Measurements from ENCODE around the gene DIAPH1.

DIAPH1 gene

DNA sequence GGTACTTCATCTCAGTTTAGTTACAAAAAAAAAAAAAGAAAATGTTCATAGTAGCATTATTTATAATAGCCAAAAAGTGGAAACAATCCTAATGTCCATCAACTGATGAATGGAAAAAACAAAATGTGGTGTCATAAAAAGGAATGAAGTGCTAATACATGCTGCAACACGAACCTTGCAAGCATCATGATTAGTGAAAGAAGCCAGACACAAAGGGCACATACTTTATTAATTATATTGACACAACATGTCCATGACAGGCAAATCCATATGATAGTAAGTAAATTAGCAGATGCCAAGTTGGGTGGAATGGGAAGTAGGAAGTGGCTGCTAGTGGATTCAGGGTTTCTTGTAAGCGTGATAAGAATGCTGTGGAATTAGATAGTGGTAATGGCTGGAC, 75.7 kb downstream of the DIAPH1 start:
- no peak overlapping the region for H3K27ac ChIP-seq (ENCODE audit: low read length, poor library complexity, severe bottlenecking)
- no peak overlapping the region for H2BK120ac ChIP-seq (ENCODE audit: low read depth, low read length)
- no peak overlapping the region for H2BK15ac ChIP-seq (ENCODE audit: low read depth, poor library complexity, severe bottlenecking)
- no peak overlapping the region for H3K14ac ChIP-seq (ENCODE audit: low read length in 2 of 2)
- no peak overlapping the region for H4K8ac ChIP-seq (ENCODE audit: low read length)
- no peak overlapping the region for H2BK12ac ChIP-seq (ENCODE audit: low read length in 2 of 2)
- peaks cover 30% of the 10 kb centered on the region for H3K9me3 ChIP-seq (ENCODE audit: control insufficient read depth, low read length)
- no peak overlapping the region for H2AK5ac ChIP-seq (ENCODE audit: low read length, severe bottlenecking)
- no peak overlapping the region for H3K9ac ChIP-seq (ENCODE audit: low read length)
- no peak overlapping the region for H3K18ac ChIP-seq (ENCODE audit: low read depth in 1 of 2, low read length in 2 of 2)
- no peaks in the 10 kb centered on the region for H3K4me1 ChIP-seq (ENCODE audit: control insufficient read depth, insufficient read depth, low read depth, low read length)
- H3K36me3 ChIP-seq (ENCODE audit: control insufficient read depth in 1 of 2, insufficient read depth in 2 of 2, low read depth in 1 of 2, low read length in 2 of 2) = peaks cover 14 to 54% of the 10 kb centered on the region in 2 experiments
- H3K4me2 ChIP-seq (ENCODE audit: low read length, poor library complexity, severe bottlenecking) = no peak overlapping the region
- no peak overlapping the region for H3K23ac ChIP-seq (ENCODE audit: low read length in 2 of 2)
- H3K4ac ChIP-seq (ENCODE audit: low read depth in 1 of 2, low read length in 2 of 2) = no peak overlapping the region
- 100% methylated on average over 1 of the region's 2 CpGs for WGBS
- no peak overlapping the region for H3K4me3 ChIP-seq (ENCODE audit: insufficient read depth in 1 of 2, low read depth in 1 of 2, low read length in 2 of 2)
- H3K79me1 ChIP-seq (replicated peaks; ENCODE audit: low read length, poor library complexity, severe bottlenecking) = peaks cover 10% of the 10 kb centered on the region
- H4K91ac ChIP-seq (ENCODE audit: low read length) = no peak overlapping the region
- no peak for DNase-seq
- H2BK5ac ChIP-seq (ENCODE audit: low read depth, low read length, poor library complexity, severe bottlenecking) = no peak overlapping the region
- H2AFZ ChIP-seq (ENCODE audit: low read depth, low read length) = no peak overlapping the region
- no peaks in the 10 kb centered on the region for H3K27me3 ChIP-seq (ENCODE audit: control insufficient read depth in 1 of 2, insufficient read depth in 1 of 2, low read length in 2 of 2)

DNA sequence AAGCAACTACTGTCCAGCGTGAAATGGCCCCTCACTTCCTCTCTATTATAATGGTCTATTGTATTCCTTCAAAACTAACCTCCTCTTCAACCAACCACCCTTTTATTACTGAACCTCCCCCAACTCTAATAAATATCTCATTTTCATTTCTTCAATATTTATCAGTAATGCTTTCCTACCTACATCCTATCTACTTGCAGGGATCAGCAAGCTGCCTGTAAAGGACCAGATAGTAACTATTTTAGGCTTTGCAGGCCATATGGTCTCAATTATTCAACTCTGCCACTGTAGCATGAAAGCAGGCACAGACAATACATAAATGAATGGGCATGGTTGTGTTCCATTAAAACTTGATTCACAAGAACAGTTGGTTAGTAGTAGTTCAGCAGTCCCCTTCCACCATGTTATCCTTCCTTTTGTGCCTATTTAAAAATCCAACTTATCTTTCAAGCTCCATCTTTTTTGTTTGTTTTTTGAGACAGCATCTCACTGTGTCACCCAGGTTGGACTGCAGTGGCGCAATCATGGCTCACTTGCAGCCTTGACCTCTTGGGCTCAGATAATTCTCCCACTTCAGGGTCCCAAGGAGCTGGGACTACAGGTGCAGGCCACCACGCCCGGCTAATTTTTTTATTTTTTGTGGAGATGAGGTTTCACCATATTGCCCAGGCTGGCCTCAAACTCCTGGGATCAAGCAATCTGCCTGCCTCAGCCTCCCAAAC, 84.1 kb downstream of the DIAPH1 start:
- H3K4me2 ChIP-seq (ENCODE audit: low read length, poor library complexity, severe bottlenecking) = no peak overlapping the region
- no peak overlapping the region for H2BK5ac ChIP-seq (ENCODE audit: low read depth, low read length, poor library complexity, severe bottlenecking)
- DNase-seq = no peak
- peaks cover 4% of the 10 kb centered on the region for H3K4me1 ChIP-seq (ENCODE audit: control insufficient read depth, insufficient read depth, low read depth, low read length)
- no peak overlapping the region for H3K27ac ChIP-seq (ENCODE audit: low read length, poor library complexity, severe bottlenecking)
- H4K91ac ChIP-seq (ENCODE audit: low read length) = no peak overlapping the region
- H3K36me3 ChIP-seq (ENCODE audit: control insufficient read depth in 1 of 2, insufficient read depth in 2 of 2, low read depth in 1 of 2, low read length in 2 of 2) = peaks cover 2 to 14% of the 10 kb centered on the region in 2 experiments
- no peaks in the 10 kb centered on the region for H3K9me3 ChIP-seq (ENCODE audit: control insufficient read depth, low read length)
- 95% methylated on average over 4 of the region's 4 CpGs for WGBS
- H3K9ac ChIP-seq (ENCODE audit: low read length) = no peak overlapping the region
- H3K4ac ChIP-seq (ENCODE audit: low read depth in 1 of 2, low read length in 2 of 2) = no peak overlapping the region
- H3K4me3 ChIP-seq (ENCODE audit: insufficient read depth in 1 of 2, low read depth in 1 of 2, low read length in 2 of 2) = no peak overlapping the region
- no peak overlapping the region for H2BK120ac ChIP-seq (ENCODE audit: low read depth, low read length)
- H3K14ac ChIP-seq (ENCODE audit: low read length in 2 of 2) = no peak overlapping the region
- H4K8ac ChIP-seq (ENCODE audit: low read length) = no peak overlapping the region
- no peak overlapping the region for H3K18ac ChIP-seq (ENCODE audit: low read depth in 1 of 2, low read length in 2 of 2)
- H2BK12ac ChIP-seq (ENCODE audit: low read length in 2 of 2) = no peak overlapping the region
- H2BK15ac ChIP-seq (ENCODE audit: low read depth, poor library complexity, severe bottlenecking) = no peak overlapping the region
- H3K23ac ChIP-seq (ENCODE audit: low read length in 2 of 2) = no peak overlapping the region
- no peak overlapping the region for H2AFZ ChIP-seq (ENCODE audit: low read depth, low read length)
- H3K79me1 ChIP-seq (replicated peaks; ENCODE audit: low read length, poor library complexity, severe bottlenecking) = peaks cover 5% of the 10 kb centered on the region
- H3K27me3 ChIP-seq (ENCODE audit: control insufficient read depth in 1 of 2, insufficient read depth in 1 of 2, low read length in 2 of 2) = no peaks in the 10 kb centered on the region
- no peak overlapping the region for H2AK5ac ChIP-seq (ENCODE audit: low read length, severe bottlenecking)

DNA sequence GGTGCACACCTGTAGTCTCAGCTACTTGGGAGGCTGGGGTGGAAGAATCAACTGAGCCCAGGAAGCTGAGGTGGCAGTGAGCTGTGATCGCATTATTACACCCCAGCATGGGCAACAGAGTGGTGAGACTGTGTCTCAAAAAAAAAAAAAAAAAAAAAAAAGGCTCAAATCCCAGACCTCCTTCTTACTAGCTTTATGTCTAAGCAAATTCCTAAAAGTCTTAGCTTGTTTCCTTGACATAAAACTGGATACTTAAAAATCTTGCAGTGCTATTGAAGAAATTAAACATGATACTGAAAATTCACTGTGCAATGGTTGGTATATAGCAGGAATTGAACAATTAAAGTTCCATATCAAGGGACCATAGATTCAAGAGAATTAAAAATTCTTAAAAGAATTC, 84.9 kb downstream of the DIAPH1 start:
- Histone ChIP-seq H3K9ac (ENCODE audit: low read length) (no peak overlapping the region), H2BK15ac (ENCODE audit: low read depth, poor library complexity, severe bottlenecking) (no peak overlapping the region), H3K27ac (ENCODE audit: low read length, poor library complexity, severe bottlenecking) (no peak overlapping the region), H3K27me3 (ENCODE audit: control insufficient read depth in 1 of 2, insufficient read depth in 1 of 2, low read length in 2 of 2) (no peaks in the 10 kb centered on the region), H3K4me3 (ENCODE audit: insufficient read depth in 1 of 2, low read depth in 1 of 2, low read length in 2 of 2) (no peak overlapping the region), H3K9me3 (ENCODE audit: control insufficient read depth, low read length) (no peaks in the 10 kb centered on the region), H4K91ac (ENCODE audit: low read length) (no peak overlapping the region), H3K4me1 (ENCODE audit: control insufficient read depth, insufficient read depth, low read depth, low read length) (peaks cover 6% of the 10 kb centered on the region), H3K36me3 (ENCODE audit: control insufficient read depth in 1 of 2, insufficient read depth in 2 of 2, low read depth in 1 of 2, low read length in 2 of 2) (peaks cover 5 to 14% of the 10 kb centered on the region in 2 experiments), H3K23ac (ENCODE audit: low read length in 2 of 2) (no peak overlapping the region), H2AK5ac (ENCODE audit: low read length, severe bottlenecking) (no peak overlapping the region), H4K8ac (ENCODE audit: low read length) (no peak overlapping the region), H2BK5ac (ENCODE audit: low read depth, low read length, poor library complexity, severe bottlenecking) (no peak overlapping the region), H3K4ac (ENCODE audit: low read depth in 1 of 2, low read length in 2 of 2) (no peak overlapping the region), H3K79me1 (replicated peaks; ENCODE audit: low read length, poor library complexity, severe bottlenecking) (peaks cover 5% of the 10 kb centered on the region), H2AFZ (ENCODE audit: low read depth, low read length) (no peak overlapping the region), H3K18ac (ENCODE audit: low read depth in 1 of 2, low read length in 2 of 2) (no peak overlapping the region), H3K14ac (ENCODE audit: low read length in 2 of 2) (no peak overlapping the region), H3K4me2 (ENCODE audit: low read length, poor library complexity, severe bottlenecking) (no peak overlapping the region), H2BK12ac (ENCODE audit: low read length in 2 of 2) (no peak overlapping the region), H2BK120ac (ENCODE audit: low read depth, low read length) (no peak overlapping the region)
- WGBS = 100% methylated on average over 1 of the region's 1 CpG
- peak; percentile 21 for DNase-seq

DNA sequence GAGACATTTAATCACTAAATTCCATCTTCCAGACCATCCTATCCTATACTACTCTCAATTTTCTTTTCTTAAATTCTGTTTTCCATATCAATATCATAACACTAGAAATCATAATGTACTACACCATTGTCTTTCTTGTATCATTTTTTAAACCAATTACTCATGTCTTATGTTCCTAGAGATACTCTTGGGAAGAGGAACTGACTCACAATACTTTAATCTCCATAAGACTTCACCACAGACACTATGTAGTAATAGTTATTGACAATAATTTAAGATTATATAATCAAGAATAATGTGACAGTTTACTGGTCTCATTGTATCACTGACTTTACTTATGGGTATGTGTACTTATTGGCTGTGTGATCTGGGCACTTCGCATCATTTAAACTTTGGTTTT, 86.1 kb downstream of the DIAPH1 start:
- Histone ChIP-seq H2AFZ (ENCODE audit: low read depth, low read length) (no peak overlapping the region), H2BK15ac (ENCODE audit: low read depth, poor library complexity, severe bottlenecking) (no peak overlapping the region), H2BK12ac (ENCODE audit: low read length in 2 of 2) (no peak overlapping the region), H3K9me3 (ENCODE audit: control insufficient read depth, low read length) (no peaks in the 10 kb centered on the region), H2BK120ac (ENCODE audit: low read depth, low read length) (no peak overlapping the region), H3K9ac (ENCODE audit: low read length) (no peak overlapping the region), H3K36me3 (ENCODE audit: control insufficient read depth in 1 of 2, insufficient read depth in 2 of 2, low read depth in 1 of 2, low read length in 2 of 2) (peaks cover 9 to 20% of the 10 kb centered on the region in 2 experiments), H3K27ac (ENCODE audit: low read length, poor library complexity, severe bottlenecking) (no peak overlapping the region), H4K91ac (ENCODE audit: low read length) (no peak overlapping the region), H3K27me3 (ENCODE audit: control insufficient read depth in 1 of 2, insufficient read depth in 1 of 2, low read length in 2 of 2) (no peaks in the 10 kb centered on the region), H3K4ac (ENCODE audit: low read depth in 1 of 2, low read length in 2 of 2) (no peak overlapping the region), H3K4me1 (ENCODE audit: control insufficient read depth, insufficient read depth, low read depth, low read length) (peaks cover 9% of the 10 kb centered on the region), H3K14ac (ENCODE audit: low read length in 2 of 2) (no peak overlapping the region), H3K4me3 (ENCODE audit: insufficient read depth in 1 of 2, low read depth in 1 of 2, low read length in 2 of 2) (no peak overlapping the region), H3K79me1 (replicated peaks; ENCODE audit: low read length, poor library complexity, severe bottlenecking) (peaks cover 6% of the 10 kb centered on the region), H3K4me2 (ENCODE audit: low read length, poor library complexity, severe bottlenecking) (no peak overlapping the region), H2BK5ac (ENCODE audit: low read depth, low read length, poor library complexity, severe bottlenecking) (no peak overlapping the region), H3K23ac (ENCODE audit: low read length in 2 of 2) (no peak overlapping the region), H2AK5ac (ENCODE audit: low read length, severe bottlenecking) (no peak overlapping the region), H4K8ac (ENCODE audit: low read length) (no peak overlapping the region), H3K18ac (ENCODE audit: low read depth in 1 of 2, low read length in 2 of 2) (no peak overlapping the region)
- 100% methylated on average over 1 of the region's 1 CpG for WGBS
- DNase-seq = no peak

Measured in mesenchymal stem cell (in vitro differentiated cells and primary cell).